Fibroblast of lung (primary cell): Measurements from ENCODE around the gene PVR. TPM values are rescaled to one million over a fixed set of nuclear protein-coding genes. Genes with fewer than 3 reads are reported as not detected.
"Not testable (repeated sequence)": the region's sequence is repeated elsewhere in the genome, so short reads cannot be mapped to it uniquely, and the experiment has no call there.

Experiments
- DNase-seq, 2 donors: peaks; one replicate each; pipeline versions ENCODE4 v3.0.0 to v3.0.0-alpha.2; 2010; ENCODE audit warnings: low read depth in 2 of 2
- H2AFZ ChIP-seq: 2 replicates; pipeline ENCODE4 v1.5.1; 2012; ENCODE audit warnings: low read length, control low read depth, inconsistent platforms
- H3K27ac ChIP-seq: 2 replicates; pipeline ENCODE4 v1.5.1; 2011; ENCODE audit warnings: low read length, control low read depth; ENCODE audit not compliant: insufficient read depth
- H3K27me3 ChIP-seq: 2 replicates; pipeline ENCODE4 v1.5.1; 2011; ENCODE audit warnings: mild to moderate bottlenecking, low read length; ENCODE audit not compliant: control insufficient read depth, insufficient read depth
- H3K36me3 ChIP-seq: 2 replicates; pipeline ENCODE4 v1.5.1; 2011; ENCODE audit warnings: low read length; ENCODE audit not compliant: control insufficient read depth, insufficient read depth
- H3K4me1 ChIP-seq: 2 replicates; pipeline ENCODE4 v1.5.1; 2011; ENCODE audit warnings: low read length; ENCODE audit not compliant: control insufficient read depth, insufficient read depth; ENCODE audit errors: extremely low read depth
- H3K4me2 ChIP-seq: 2 replicates; pipeline ENCODE4 v1.5.1; 2011; ENCODE audit warnings: low read length, control low read depth; ENCODE audit not compliant: insufficient read depth; ENCODE audit errors: extremely low read depth
- H3K4me3 ChIP-seq, 4 experiments: fragments of 200-600 bp in 1 of 4; sonication (generic) in 1 of 4; replicated peaks in 1 of 4; 2 replicates each; pipeline ENCODE4 v1.5.1; 2011 to 2016; ENCODE audit warnings: low read length in 4 of 4, low read depth in 3 of 4, mild to moderate bottlenecking in 3 of 4, control low read depth in 2 of 4, inconsistent platforms in 1 of 4, mixed read lengths in 1 of 4; ENCODE audit not compliant: insufficient read depth in 1 of 4; ENCODE audit errors: control extremely low read depth in 1 of 4
- H3K79me2 ChIP-seq: 2 replicates; pipeline ENCODE4 v1.5.1; 2012; ENCODE audit warnings: mild to moderate bottlenecking, low read length, inconsistent platforms; ENCODE audit not compliant: control insufficient read depth, insufficient read depth
- H3K9ac ChIP-seq: 2 replicates; pipeline ENCODE4 v1.5.1; 2011; ENCODE audit warnings: mild to moderate bottlenecking, low read length, control low read depth; ENCODE audit not compliant: insufficient read depth
- H3K9me3 ChIP-seq: 2 replicates; pipeline ENCODE4 v1.5.1; 2012; ENCODE audit warnings: low read depth, low read length; ENCODE audit not compliant: control insufficient read depth, insufficient read depth
- H4K20me1 ChIP-seq: 2 replicates; pipeline ENCODE4 v1.5.1; 2011; ENCODE audit warnings: low read length; ENCODE audit not compliant: control insufficient read depth, insufficient read depth; ENCODE audit errors: extremely low read depth
- CTCF ChIP-seq, 2 donors: IDR thresholded peaks in 1 of 2; conservative IDR thresholded peaks in 1 of 2; 1 replicate in 1 of 2; 2 replicates in 1 of 2; pipeline ENCODE4 v1.5.1; 2011 to 2012; ENCODE audit warnings: low read length in 2 of 2, control low read depth in 1 of 2, inconsistent platforms in 1 of 2, low read depth in 1 of 2, mild to moderate bottlenecking in 1 of 2
- EZH2 ChIP-seq: IDR thresholded peaks from 2 replicates; pipeline ENCODE4 v1.5.1; 2012; ENCODE audit warnings: low read length, control low read depth, mild to moderate bottlenecking; ENCODE audit errors: missing control alignments
- polyA plus RNA-seq, 2 donors: library from polyadenylated mRNA; depleted of rRNA in 1 of 2; stranded (reverse) in 1 of 2; unstranded in 1 of 2; fragments of >200 nt; gene quantifications; 2 replicates each; pipeline ENCODE4 v1.2.1, GENCODE V29; 2011 to 2012; ENCODE audit warnings: missing spikeins in 1 of 2
- total RNA-seq: library from RNA; depleted of rRNA; stranded (reverse); fragments of >200 nt; gene quantifications from 2 replicates; pipeline ENCODE4 v1.2.1, GENCODE V29; 2014

Gene PVR
- total and polyA plus RNA-seq, 2 donors (not counting 1 experiment from before 2014, with no cell fraction given), result 229 to 230 TPM

- Histone ChIP-seq H3K4me2 (no peak overlapping the region), H4K20me1 (no peaks in the 10 kb centered on the region), H2AFZ (no peak overlapping the region), H3K4me1 (peaks cover 5% of the 10 kb centered on the region), H3K9me3 (no peaks in the 10 kb centered on the region), H3K36me3 (peaks cover 12% of the 10 kb centered on the region), H3K27me3 (no peaks in the 10 kb centered on the region), H3K79me2 (no peaks in the 10 kb centered on the region), H3K27ac (no peak overlapping the region), H3K9ac (no peak overlapping the region), H3K4me3 (no peak overlapping the region)
- TF ChIP-seq CTCF (conservative IDR thresholded peaks at IDR 0.05 in 1 of 2, IDR thresholded peaks at IDR 0.05 in 1 of 2; ENCODE audit: low read depth in 1 of 2, low read length in 2 of 2) (no peak), EZH2 (no peak)
- no peak for DNase-seq
These were observed 39.1 kb downstream of the PVR start for GRCh38 chr19:44682807-44683206.

- Histone ChIP-seq H3K27ac (no peak overlapping the region), H2AFZ (no peak overlapping the region), H3K27me3 (no peaks in the 10 kb centered on the region), H3K9me3 (no peaks in the 10 kb centered on the region), H3K79me2 (no peaks in the 10 kb centered on the region), H3K4me3 (no peak overlapping the region), H3K9ac (no peak overlapping the region), H3K4me2 (no peak overlapping the region), H3K36me3 (peaks cover 12% of the 10 kb centered on the region), H3K4me1 (peaks cover 5% of the 10 kb centered on the region), H4K20me1 (no peaks in the 10 kb centered on the region)
- TF ChIP-seq EZH2, result no peak
- TF ChIP-seq CTCF (conservative IDR thresholded peaks at IDR 0.05 in 1 of 2, IDR thresholded peaks at IDR 0.05 in 1 of 2; ENCODE audit: low read depth in 1 of 2, low read length in 2 of 2), result no peak
- DNase-seq, result no peak
These were observed 39.9 kb downstream of the PVR start for GRCh38 chr19:44683434-44684210.

- peak overlapping the region; percentile 77 for H3K27ac ChIP-seq
- H3K4me1 ChIP-seq, H3K9ac ChIP-seq, H4K20me1 ChIP-seq, DNase-seq, H3K4me3 ChIP-seq, H3K27me3 ChIP-seq, H3K9me3 ChIP-seq, H2AFZ ChIP-seq, H3K36me3 ChIP-seq, H3K79me2 ChIP-seq, H3K4me2 ChIP-seq: not testable (repeated sequence)
These were observed 40.7 kb downstream of the PVR start for GRCh38 chr19:44684396-44684795.
